ENCODE data around the gene MMP23B. TPM values are rescaled to one million over a fixed set of nuclear protein-coding genes. Genes with fewer than 3 reads are reported as not detected.

Gene MMP23B
- total RNA-seq, 2 experiments from 2014 or later = 5.2 to 6.7 TPM

- no peak for DNase-seq
- Mint-ChIP-seq H3K36me3 (no peaks in the 10 kb centered on the region), H3K27ac (no peak overlapping the region), H3K27me3 (no peaks in the 10 kb centered on the region), H3K4me1 (peaks cover 10% of the 10 kb centered on the region), H3K4me3 (no peak overlapping the region), H3K9me3 (no peaks in the 10 kb centered on the region)
- no peak for ATAC-seq (ENCODE audit: low read depth)
- POLR2A ChIA-PET = interaction anchor here (1.1 to 1.3 kb wide), 3 partner anchors 9 to 45 kb away, joined by 3 to 7 read pairs (median 3); partner anchors contain the start of gene MIB2
Observed at GRCh38 chr1:1606232-1606631, 25.7 kb upstream of the MMP23B start.

DNA sequence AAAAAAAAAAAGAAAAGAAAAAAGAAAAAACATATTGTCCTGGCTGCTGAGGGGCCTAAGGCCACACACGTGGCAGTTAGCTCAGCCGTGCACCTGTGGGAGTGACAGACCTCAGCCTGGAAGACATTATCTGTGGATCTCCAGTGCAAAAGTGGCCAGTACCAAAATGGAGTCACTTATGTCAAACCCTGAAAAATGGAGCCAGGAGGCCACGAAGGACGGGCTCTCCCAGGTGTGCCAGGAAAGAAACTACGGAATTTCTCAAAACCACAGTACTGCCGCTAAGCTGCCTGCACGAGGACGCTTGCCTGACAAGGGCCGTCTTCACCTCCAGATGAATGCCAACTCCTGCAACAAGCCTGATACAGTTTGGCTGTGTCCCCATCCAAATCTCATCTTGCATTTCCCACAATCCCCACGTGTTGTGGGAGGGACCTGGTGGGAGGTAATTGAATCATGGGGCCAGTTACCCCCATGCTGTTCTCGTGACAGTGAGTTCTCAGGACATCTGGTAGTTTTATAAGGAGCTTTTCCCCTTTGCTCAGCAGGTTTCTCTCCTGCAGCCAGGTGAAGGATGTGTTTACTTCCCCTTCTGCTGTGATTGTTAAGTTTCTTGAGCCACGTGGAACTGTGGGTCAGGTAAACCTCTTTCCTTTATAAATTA is 22.0 kb upstream of the MMP23B start:
- DNase-seq = no peak
- no peak for ATAC-seq (ENCODE audit: low read depth)
- Mint-ChIP-seq H3K36me3 (peaks cover 5% of the 10 kb centered on the region), H3K27me3 (no peaks in the 10 kb centered on the region), H3K4me3 (no peak overlapping the region), H3K27ac (no peak overlapping the region), H3K9me3 (no peaks in the 10 kb centered on the region), H3K4me1 (peaks cover 20% of the 10 kb centered on the region)
- POLR2A ChIA-PET = no interaction called here

- peaks cover 21% of the 10 kb centered on the region for H3K4me1 Mint-ChIP-seq
- H3K27ac Mint-ChIP-seq = no peak overlapping the region
- no peak overlapping the region for H3K4me3 Mint-ChIP-seq
- POLR2A ChIA-PET = no interaction called here
- no peak for ATAC-seq (ENCODE audit: low read depth)
- H3K27me3 Mint-ChIP-seq = no peaks in the 10 kb centered on the region
- H3K9me3 Mint-ChIP-seq = no peaks in the 10 kb centered on the region
- DNase-seq = no peak
- H3K36me3 Mint-ChIP-seq = peaks cover 5% of the 10 kb centered on the region
Observed at GRCh38 chr1:1610796-1611195, 21.2 kb upstream of the MMP23B start.

GRCh38 chr1:1612104-1612400 is 19.9 kb upstream of the MMP23B start:
- DNase-seq (no peak), ATAC-seq (ENCODE audit: low read depth) (no peak)
- no peaks in the 10 kb centered on the region for H3K27me3 Mint-ChIP-seq
- H3K36me3 Mint-ChIP-seq = peaks cover 5% of the 10 kb centered on the region
- H3K4me3 Mint-ChIP-seq = no peak overlapping the region
- H3K4me1 Mint-ChIP-seq = peaks cover 21% of the 10 kb centered on the region
- POLR2A ChIA-PET = no interaction called here
- H3K27ac Mint-ChIP-seq = no peak overlapping the region
- H3K9me3 Mint-ChIP-seq = no peaks in the 10 kb centered on the region

DNA sequence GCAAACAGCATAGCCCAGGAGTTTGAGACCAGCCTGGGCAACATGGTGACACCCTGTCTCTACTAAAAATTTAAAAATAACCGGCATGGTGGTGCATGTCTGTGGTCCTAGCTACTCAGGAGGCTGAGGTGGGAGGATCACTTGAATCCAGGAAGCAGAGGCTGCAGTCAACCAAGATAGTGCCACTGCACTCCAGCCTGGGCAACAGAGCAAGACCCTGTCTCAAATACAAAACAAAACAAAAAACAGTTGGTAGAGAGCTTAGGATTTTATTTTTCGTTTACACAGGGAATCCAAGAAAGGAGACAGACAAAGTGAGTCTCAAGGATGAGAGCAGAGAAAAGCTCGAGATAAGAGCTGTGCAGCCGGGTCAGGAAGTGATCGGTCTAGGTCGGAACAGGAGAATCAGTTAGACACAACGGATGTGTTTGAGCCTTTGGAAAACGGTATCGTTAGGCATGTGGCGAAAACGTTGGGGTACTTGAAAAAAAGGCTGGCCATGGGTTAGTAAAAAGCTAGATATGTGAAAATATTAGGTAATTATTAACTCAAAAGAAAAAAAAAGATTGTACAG is 18.4 kb upstream of the MMP23B start:
- Mint-ChIP-seq H3K4me1 (peaks cover 19% of the 10 kb centered on the region), H3K27ac (peak overlapping the region; percentile 90), H3K36me3 (peaks cover 5% of the 10 kb centered on the region), H3K27me3 (no peaks in the 10 kb centered on the region), H3K4me3 (peak overlapping the region; percentile 89), H3K9me3 (no peaks in the 10 kb centered on the region)
- POLR2A ChIA-PET = interaction anchor here (1.3 to 5.0 kb wide), 9 partner anchors 9 to 238 kb away, joined by 3 to 76 read pairs (median 8); partner anchors contain the start of genes AURKAIP1, CCNL2, MMP23B and SSU72
- ATAC-seq (ENCODE audit: low read depth) (no peak), DNase-seq (no peak)

- ATAC-seq (ENCODE audit: low read depth) (no peak), DNase-seq (peak; percentile 57)
- Mint-ChIP-seq H3K4me1 (peaks cover 19% of the 10 kb centered on the region), H3K36me3 (peaks cover 5% of the 10 kb centered on the region), H3K4me3 (peak overlapping the region; percentile 89), H3K27ac (peak overlapping the region; percentile 90), H3K9me3 (no peaks in the 10 kb centered on the region), H3K27me3 (no peaks in the 10 kb centered on the region)
- POLR2A ChIA-PET = interaction anchor here (1.3 to 5.0 kb wide), 11 partner anchors 8 to 239 kb away, joined by 3 to 76 read pairs (median 8); partner anchors contain the start of genes AURKAIP1, CCNL2, MMP23B and SSU72
Observed at GRCh38 chr1:1614204-1614953, 17.6 kb upstream of the MMP23B start.

GRCh38 chr1:1614954-1615255 is 17.1 kb upstream of the MMP23B start:
- Mint-ChIP-seq H3K27me3 (no peaks in the 10 kb centered on the region), H3K36me3 (peaks cover 5% of the 10 kb centered on the region), H3K4me1 (peaks cover 19% of the 10 kb centered on the region), H3K9me3 (no peaks in the 10 kb centered on the region), H3K27ac (peak overlapping the region; percentile 90), H3K4me3 (peak overlapping the region; percentile 89)
- no peak for DNase-seq
- POLR2A ChIA-PET = interaction anchor here (1.3 to 5.0 kb wide), 10 partner anchors 8 to 240 kb away, joined by 3 to 76 read pairs (median 9); partner anchors contain the start of genes AURKAIP1, CCNL2, MMP23B and SSU72
- ATAC-seq (ENCODE audit: low read depth) = no peak

- H3K27ac Mint-ChIP-seq = peak within 1 kb of the TSS; percentile 90
- H3K36me3 Mint-ChIP-seq = peaks cover 5% of the 10 kb centered on the region
- no peaks in the 10 kb centered on the region for H3K27me3 Mint-ChIP-seq
- H3K4me1 Mint-ChIP-seq = peaks cover 19% of the 10 kb centered on the region
- POLR2A ChIA-PET = interaction anchor here (0.6 to 5.0 kb wide), 11 partner anchors 9 to 240 kb away, joined by 3 to 76 read pairs (median 8); partner anchors contain the start of genes AURKAIP1, CCNL2, MMP23B and MRPL20
- DNase-seq = peak; percentile 100
- H3K9me3 Mint-ChIP-seq = no peaks in the 10 kb centered on the region
- ATAC-seq (ENCODE audit: low read depth) = peak; percentile 86
- H3K4me3 Mint-ChIP-seq = peak within 1 kb of the TSS; percentile 89
Observed at GRCh38 chr1:1615256-1616044, 16.5 kb upstream of the MMP23B start, which contains the start of gene MIB2. MIB2 (plus strand) TSS chr1:1615500; CDS start chr1:1623453, 7,953 bp downstream.

DNA sequence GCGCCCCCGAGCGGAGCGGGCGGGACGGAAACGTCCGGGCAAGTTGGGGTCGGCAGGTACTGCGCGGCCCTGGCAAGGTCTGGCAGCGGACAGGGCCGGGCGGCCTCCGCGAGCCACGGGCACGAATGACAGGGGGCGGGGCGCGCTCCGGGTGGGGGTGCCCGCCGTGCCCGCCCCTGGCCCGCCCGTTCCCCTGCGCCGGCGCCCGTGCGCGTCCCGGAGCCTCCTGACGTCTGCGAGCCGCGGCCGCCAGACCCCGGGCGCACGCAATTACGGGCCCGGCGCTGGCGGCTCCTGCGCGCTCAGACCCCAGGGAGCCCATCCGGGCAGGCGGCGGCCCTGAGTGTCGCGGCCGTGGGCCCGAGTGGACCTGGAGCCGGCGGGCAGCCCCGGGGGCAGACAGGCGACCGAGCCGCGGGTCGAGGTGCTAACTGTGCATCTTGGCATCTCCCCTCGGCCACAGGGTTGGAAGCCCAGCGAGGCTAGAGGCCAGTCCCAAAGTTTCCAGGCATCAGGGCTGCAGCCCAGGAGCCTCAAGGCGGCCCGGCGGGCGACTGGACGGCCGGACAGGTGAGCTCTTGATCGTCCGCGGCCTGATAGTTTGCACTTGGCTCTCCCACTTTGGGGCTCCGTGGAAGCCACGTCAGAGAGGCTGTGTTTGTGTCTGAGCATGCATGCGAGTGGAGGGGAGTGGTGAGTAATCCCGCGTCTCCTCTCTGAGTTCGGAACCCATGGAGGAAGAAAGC is 15.8 kb upstream of the MMP23B start:
- ATAC-seq (ENCODE audit: low read depth) = peak; percentile 11

GRCh38 chr1:1616838-1617237 is 15.1 kb upstream of the MMP23B start:
- Mint-ChIP-seq H3K27me3 (no peaks in the 10 kb centered on the region), H3K36me3 (peaks cover 5% of the 10 kb centered on the region), H3K9me3 (no peaks in the 10 kb centered on the region), H3K4me3 (peak overlapping the region; percentile 84), H3K27ac (no peak overlapping the region), H3K4me1 (peaks cover 17% of the 10 kb centered on the region)
- DNase-seq = no peak
- POLR2A ChIA-PET = interaction anchor here (5.0 kb wide), 1 partner anchor 13 kb away, joined by 76 read pairs; the partner anchor contains the start of gene MMP23B
- ATAC-seq (ENCODE audit: low read depth) = no peak

More for the DNA sequence above, 15.8 kb upstream of the MMP23B start:
- no peaks in the 10 kb centered on the region for H3K27me3 Mint-ChIP-seq
- H3K27ac Mint-ChIP-seq = peak overlapping the region; percentile 72
- no peak for DNase-seq
- peak overlapping the region; percentile 84 for H3K4me3 Mint-ChIP-seq
- H3K9me3 Mint-ChIP-seq = no peaks in the 10 kb centered on the region
- POLR2A ChIA-PET = interaction anchor here (0.6 to 5.0 kb wide), 10 partner anchors 8 to 241 kb away, joined by 3 to 76 read pairs (median 9); partner anchors contain the start of genes AURKAIP1, MMP23B, MRPL20 and SSU72
- peaks cover 5% of the 10 kb centered on the region for H3K36me3 Mint-ChIP-seq
- peaks cover 18% of the 10 kb centered on the region for H3K4me1 Mint-ChIP-seq

GRCh38 chr1:1617516-1617915 is 14.5 kb upstream of the MMP23B start:
- H3K9me3 Mint-ChIP-seq = no peaks in the 10 kb centered on the region
- POLR2A ChIA-PET = interaction anchor here (5.0 kb wide), 1 partner anchor 12 kb away, joined by 76 read pairs; the partner anchor contains the start of gene MMP23B
- no peak for DNase-seq

DNA sequence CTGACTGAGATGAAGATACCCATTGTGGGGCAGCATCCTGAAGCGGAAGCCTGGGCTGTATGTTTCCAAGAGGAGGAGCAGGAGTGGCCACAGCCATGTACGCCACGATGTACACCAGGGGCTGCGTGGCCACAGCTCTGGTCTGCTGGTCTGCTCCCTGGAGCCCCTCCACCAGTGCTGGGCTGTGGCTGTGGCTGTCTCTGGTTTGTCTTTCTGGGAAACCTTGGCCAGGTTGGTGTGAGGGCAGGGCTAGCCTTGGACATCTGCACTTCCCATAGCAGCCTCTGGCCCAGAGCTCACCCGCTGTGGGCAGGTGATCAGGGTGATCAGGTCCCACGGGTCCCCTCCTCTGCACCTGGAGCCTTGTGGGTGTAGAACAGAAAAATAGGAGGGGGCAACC is 14.0 kb upstream of the MMP23B start:
- no peak for DNase-seq

More at GRCh38 chr1:1617516-1617915, 14.5 kb upstream of the MMP23B start:
- Mint-ChIP-seq H3K27me3 (no peaks in the 10 kb centered on the region), H3K4me1 (peaks cover 17% of the 10 kb centered on the region), H3K36me3 (peaks cover 5% of the 10 kb centered on the region), H3K27ac (no peak overlapping the region), H3K4me3 (peak overlapping the region; percentile 84)
- ATAC-seq (ENCODE audit: low read depth) = no peak

More for the DNA sequence above, 14.0 kb upstream of the MMP23B start:
- POLR2A ChIA-PET = interaction anchor here (5.0 kb wide), 1 partner anchor 12 kb away, joined by 76 read pairs; the partner anchor contains the start of gene MMP23B
- H3K27me3 Mint-ChIP-seq = no peaks in the 10 kb centered on the region
- peaks cover 17% of the 10 kb centered on the region for H3K4me1 Mint-ChIP-seq
- no peak overlapping the region for H3K4me3 Mint-ChIP-seq
- H3K36me3 Mint-ChIP-seq = peaks cover 5% of the 10 kb centered on the region
- no peak overlapping the region for H3K27ac Mint-ChIP-seq
- no peak for ATAC-seq (ENCODE audit: low read depth)
- no peaks in the 10 kb centered on the region for H3K9me3 Mint-ChIP-seq
